Neural progenitor cell (in vitro differentiated cells): ENCODE results near the gene CDC42BPA.

Source experiments
- EZH2 ChIP-seq: fragments of 200-600 bp; sonication (generic); IDR thresholded peaks from 2 replicates; pipeline ENCODE4 v1.6.1; 2017; ENCODE audit warnings: antibody characterized with exemption, mild to moderate bottlenecking, moderate library complexity
- EZH2phosphoT487 ChIP-seq: fragments of 200-600 bp; sonication (generic); IDR thresholded peaks from 2 replicates; pipeline ENCODE4 v1.6.1; 2017; ENCODE audit warnings: antibody characterized with exemption
- TF ChIP-seq, protein P1 (sequence below): fragments of 200-600 bp; sonication (generic); IDR thresholded peaks from 2 replicates; pipeline ENCODE4 v1.5.1; 2017; ENCODE audit warnings: antibody characterized with exemption, mild to moderate bottlenecking

DNA sequence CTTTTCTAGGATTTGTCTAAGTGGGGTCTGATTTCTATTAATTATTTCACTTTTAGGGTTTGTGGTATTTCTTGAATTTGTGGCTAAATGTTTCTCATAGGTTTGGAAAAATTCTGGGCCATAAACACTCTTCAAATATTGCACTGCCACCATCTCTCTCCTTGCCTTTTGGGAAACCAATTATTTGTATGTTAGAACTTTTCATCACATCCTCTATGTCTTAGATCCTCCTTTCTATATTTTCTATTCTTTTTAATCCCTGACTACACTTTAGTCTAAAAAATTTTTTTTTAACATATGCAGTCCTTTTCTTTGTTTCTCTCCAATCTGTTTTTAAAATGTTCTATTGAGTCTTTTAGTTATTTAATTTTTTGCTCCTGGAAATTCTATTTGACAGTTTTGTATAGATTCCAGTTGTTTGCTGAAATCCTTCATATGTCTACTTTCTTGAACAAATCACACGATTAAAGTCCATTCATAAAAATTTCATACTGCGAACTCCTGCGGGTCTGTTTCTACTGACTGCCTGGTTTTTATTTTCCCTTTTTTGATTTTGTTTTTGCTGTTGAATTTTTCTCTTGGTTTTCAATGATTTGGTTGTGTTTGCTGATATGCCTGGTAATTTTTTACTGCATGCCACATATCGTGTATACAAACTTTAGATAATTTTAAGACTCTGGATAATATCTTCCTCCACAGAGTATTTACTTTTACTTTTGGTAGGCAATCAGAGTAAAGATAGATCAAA is 235.1 kb downstream of the CDC42BPA start:
- TF ChIP-seq, protein P1, sequence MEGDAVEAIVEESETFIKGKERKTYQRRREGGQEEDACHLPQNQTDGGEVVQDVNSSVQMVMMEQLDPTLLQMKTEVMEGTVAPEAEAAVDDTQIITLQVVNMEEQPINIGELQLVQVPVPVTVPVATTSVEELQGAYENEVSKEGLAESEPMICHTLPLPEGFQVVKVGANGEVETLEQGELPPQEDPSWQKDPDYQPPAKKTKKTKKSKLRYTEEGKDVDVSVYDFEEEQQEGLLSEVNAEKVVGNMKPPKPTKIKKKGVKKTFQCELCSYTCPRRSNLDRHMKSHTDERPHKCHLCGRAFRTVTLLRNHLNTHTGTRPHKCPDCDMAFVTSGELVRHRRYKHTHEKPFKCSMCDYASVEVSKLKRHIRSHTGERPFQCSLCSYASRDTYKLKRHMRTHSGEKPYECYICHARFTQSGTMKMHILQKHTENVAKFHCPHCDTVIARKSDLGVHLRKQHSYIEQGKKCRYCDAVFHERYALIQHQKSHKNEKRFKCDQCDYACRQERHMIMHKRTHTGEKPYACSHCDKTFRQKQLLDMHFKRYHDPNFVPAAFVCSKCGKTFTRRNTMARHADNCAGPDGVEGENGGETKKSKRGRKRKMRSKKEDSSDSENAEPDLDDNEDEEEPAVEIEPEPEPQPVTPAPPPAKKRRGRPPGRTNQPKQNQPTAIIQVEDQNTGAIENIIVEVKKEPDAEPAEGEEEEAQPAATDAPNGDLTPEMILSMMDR, result no peak
- no peak for TF ChIP-seq EZH2phosphoT487
- no peak for TF ChIP-seq EZH2
